MM.1S (cell line): ENCODE results near the gene ZFP36L2.

ENCODE experiments used
- CTCF ChIP-seq: fragments of 300-600 bp; sonication (generic); IDR thresholded peaks from 2 replicates; pipeline ENCODE4 v1.5.1; 2016; ENCODE audit warnings: antibody characterized with exemption, low read length, mixed read lengths
- EZH2 ChIP-seq: fragments of 300-600 bp; sonication (generic); optimal IDR thresholded peaks from 2 replicates; pipeline ENCODE3; 2017; ENCODE audit warnings: low read depth, mild to moderate bottlenecking, antibody characterized with exemption, low read length, mixed read lengths

GRCh38 chr2:43224131-43224570 lies 2.3 kb downstream of the ZFP36L2 start:
- peak; percentile 46 for TF ChIP-seq CTCF
- TF ChIP-seq EZH2 = no peak
